H1 (cell line): ENCODE results near the gene POLR2A. TPM values are rescaled to one million over a fixed set of nuclear protein-coding genes. Genes with fewer than 3 reads are reported as not detected.
A peak's percentile ranks its signal among the peaks of the same experiment; 100 is the strongest.

Source experiments
- CTCF ChIA-PET: fragments of 300-600 bp; sonication (Branson Sonifier 250); formaldehyde crosslinking; loops from one replicate; lab custom pipeline; 2021; ENCODE audit not compliant: partially characterized antibody; lab: Charles Lee
- POLR2A ChIA-PET: fragments of 300-600 bp; sonication (Branson Sonifier 250); formaldehyde crosslinking; loops from one replicate; lab custom pipeline; 2021; ENCODE audit warnings: inconsistent platforms; ENCODE audit not compliant: partially characterized antibody; lab: Charles Lee
- DNase-seq, 2 experiments: peaks; one replicate each; pipeline versions ENCODE4 v3.0.0 to v3.0.0-alpha.2; 2010 to 2022; ENCODE audit warnings: low spot score in 2 of 2, low read depth in 1 of 2, mixed read lengths in 1 of 2
- FAIRE-seq: peaks from 2 replicates; lab custom pipeline; 2011; peaks lifted over from hg19 to GRCh38; lab: Jason Lieb, UNC
- H2AFZ ChIP-seq: 2 replicates; pipeline ENCODE4 v1.8.1; 2012; ENCODE audit warnings: low read length, inconsistent platforms
- H2AK5ac ChIP-seq: 2 replicates; pipeline ENCODE4 v1.6.1; 2013; ENCODE audit warnings: low read depth, low read length
- H2BK120ac ChIP-seq: replicated peaks from 2 replicates; pipeline ENCODE3; 2013; ENCODE audit warnings: low read depth, low read length, inconsistent platforms
- H2BK12ac ChIP-seq: 2 replicates; pipeline ENCODE4 v1.6.1; 2013; ENCODE audit warnings: low read depth, low read length
- H2BK15ac ChIP-seq: 2 replicates; pipeline ENCODE4 v1.6.1; 2013; ENCODE audit warnings: low read length
- H2BK20ac ChIP-seq: 2 replicates; pipeline ENCODE4 v1.6.1; 2013; ENCODE audit warnings: low read length
- H2BK5ac ChIP-seq: 2 replicates; pipeline ENCODE4 v1.6.1; 2013; ENCODE audit warnings: low read depth, low read length
- H3K14ac ChIP-seq: 2 replicates; pipeline ENCODE4 v1.6.1; 2013; ENCODE audit warnings: inconsistent platforms; ENCODE audit not compliant: insufficient read length
- H3K18ac ChIP-seq: 2 replicates; pipeline ENCODE4 v1.6.1; 2013; ENCODE audit warnings: low read length; ENCODE audit errors: extremely low read depth
- H3K23ac ChIP-seq: 2 replicates; pipeline ENCODE4 v1.6.1; 2013; ENCODE audit warnings: inconsistent platforms; ENCODE audit not compliant: insufficient read length
- H3K23me2 ChIP-seq: 2 replicates; pipeline ENCODE4 v1.6.1; 2013; ENCODE audit warnings: low read depth, low read length
- H3K27ac ChIP-seq: 2 replicates; pipeline ENCODE4 v1.6.1; 2011; ENCODE audit warnings: low read depth, low read length, inconsistent platforms
- H3K27me3 ChIP-seq, 4 experiments: replicated peaks in 1 of 4; 1 replicate in 1 of 4; 2 replicates in 3 of 4; pipeline versions ENCODE4 v1.6.1 to v1.8.1; 2011 to 2013; ENCODE audit warnings: low read length in 3 of 4, mild to moderate bottlenecking in 3 of 4, inconsistent platforms in 2 of 4, mixed read lengths in 2 of 4, moderate library complexity in 1 of 4; ENCODE audit not compliant: control insufficient read depth in 3 of 4, insufficient read depth in 3 of 4; ENCODE audit errors: extremely low read depth in 1 of 4
- H3K36me3 ChIP-seq, 4 experiments: 2 replicates each; pipeline versions ENCODE4 v1.6.1 to v1.8.1; 2011 to 2013; ENCODE audit warnings: mild to moderate bottlenecking in 4 of 4, low read length in 3 of 4, moderate library complexity in 2 of 4, control low read depth in 1 of 4, inconsistent platforms in 1 of 4; ENCODE audit not compliant: insufficient read depth in 4 of 4, control insufficient read depth in 2 of 4
- H3K4ac ChIP-seq: replicated peaks from 2 replicates; pipeline ENCODE3; 2013; ENCODE audit warnings: low read length, low read depth, mixed read lengths, inconsistent platforms; ENCODE audit not compliant: insufficient read length
- H3K4me1 ChIP-seq, 4 experiments: replicated peaks in 1 of 4; 1 replicate in 1 of 4; 2 replicates in 3 of 4; pipeline versions ENCODE4 v1.6.1 to v1.8.1; 2011 to 2013; ENCODE audit warnings: low read length in 3 of 4, inconsistent platforms in 2 of 4, mixed read lengths in 1 of 4; ENCODE audit not compliant: insufficient read depth in 4 of 4, control insufficient read depth in 3 of 4
- H3K4me2 ChIP-seq, 2 experiments: 2 replicates each; pipeline versions ENCODE4 v1.6.1 to v1.8.1; 2011 to 2013; ENCODE audit warnings: low read depth in 2 of 2, low read length in 2 of 2, control low read depth in 1 of 2, inconsistent platforms in 1 of 2, mild to moderate bottlenecking in 1 of 2; ENCODE audit not compliant: insufficient read depth in 1 of 2
- H3K4me3 ChIP-seq, 4 experiments: fragments of 200-600, 300-600 bp in 1 of 4; sonication (generic), shearing (Covaris generic), sonication (Bioruptor Twin) in 1 of 4; 2 replicates each; pipeline versions ENCODE4 v1.5.1 to v1.8.1; 2011 to 2016; ENCODE audit warnings: low read length in 4 of 4, low read depth in 3 of 4, control low read depth in 2 of 4, inconsistent platforms in 2 of 4, mild to moderate bottlenecking in 2 of 4, mixed read lengths in 1 of 4, moderate library complexity in 1 of 4; ENCODE audit not compliant: insufficient read depth in 2 of 4; ENCODE audit errors: extremely low read depth in 1 of 4
- H3K56ac ChIP-seq: replicated peaks from 2 replicates; pipeline ENCODE3; 2013; ENCODE audit warnings: low read depth, mild to moderate bottlenecking, mixed read lengths, low read length, inconsistent platforms; ENCODE audit not compliant: insufficient read length
- H3K79me1 ChIP-seq: 2 replicates; pipeline ENCODE4 v1.6.1; 2013; ENCODE audit warnings: low read depth, low read length, control low read depth
- H3K79me2 ChIP-seq, 2 experiments: 2 replicates each; pipeline versions ENCODE4 v1.6.1 to v1.8.1; 2012 to 2013; ENCODE audit warnings: low read length in 2 of 2, mild to moderate bottlenecking in 2 of 2, inconsistent platforms in 1 of 2; ENCODE audit not compliant: insufficient read depth in 2 of 2, control insufficient read depth in 1 of 2
- H3K9ac ChIP-seq, 4 experiments: replicated peaks in 1 of 4; 1 replicate in 1 of 4; 2 replicates in 3 of 4; pipeline versions ENCODE4 v1.6.1 to v1.8.1; 2011 to 2013; ENCODE audit warnings: low read depth in 3 of 4, low read length in 3 of 4, control low read depth in 2 of 4, mild to moderate bottlenecking in 2 of 4, moderate library complexity in 2 of 4, inconsistent platforms in 1 of 4; ENCODE audit errors: extremely low read depth in 1 of 4
- H3K9me3 ChIP-seq, 2 experiments: 2 replicates each; pipeline versions ENCODE4 v1.6.1 to v1.8.1; 2012 to 2013; ENCODE audit warnings: mild to moderate bottlenecking in 2 of 2, moderate library complexity in 2 of 2, control low read depth in 1 of 2, inconsistent platforms in 1 of 2, low read depth in 1 of 2, low read length in 1 of 2, mixed read lengths in 1 of 2; ENCODE audit not compliant: insufficient read depth in 2 of 2
- H4K20me1 ChIP-seq, 2 experiments: replicated peaks in 1 of 2; 2 replicates each; pipeline versions ENCODE3 to v1.8.1; 2011 to 2013; ENCODE audit warnings: inconsistent platforms in 2 of 2, low read length in 2 of 2, mild to moderate bottlenecking in 1 of 2; ENCODE audit not compliant: insufficient read depth in 2 of 2, control insufficient read depth in 1 of 2
- H4K5ac ChIP-seq: 2 replicates; pipeline ENCODE4 v1.6.1; 2013; ENCODE audit warnings: low read length, low read depth, mixed read lengths, inconsistent platforms; ENCODE audit not compliant: insufficient read length
- H4K8ac ChIP-seq: 2 replicates; pipeline ENCODE4 v1.8.0; 2013; ENCODE audit warnings: mild to moderate bottlenecking, moderate library complexity, low read length, inconsistent platforms; ENCODE audit not compliant: insufficient read depth; ENCODE audit errors: extremely low read depth
- H4K91ac ChIP-seq: replicated peaks from 2 replicates; pipeline ENCODE3; 2013; ENCODE audit warnings: low read length, mixed read lengths, inconsistent platforms; ENCODE audit not compliant: insufficient read length
- POLR2AphosphoS5 ChIP-seq: IDR thresholded peaks from 2 replicates; pipeline ENCODE4 v1.6.1; 2011; ENCODE audit warnings: low read depth, low read length
- SIRT6 ChIP-seq: IDR thresholded peaks from one replicate; pipeline ENCODE4 v1.7.1; 2012; ENCODE audit warnings: low read length, inconsistent platforms
- WGBS, 2 experiments: shearing (Covaris generic) in 1 of 2; methylation state at CpG; one replicate each; pipeline versions ENCODE4 v1.1.6 to v1.1.7; 2013 to 2015; ENCODE audit warnings: low lambda C conversion rate in 2 of 2, mixed read lengths in 2 of 2, inconsistent platforms in 1 of 2, low coverage in 1 of 2, missing lambda C conversion rate in 1 of 2; ENCODE audit not compliant: insufficient replicate concordance in 2 of 2, insufficient coverage in 1 of 2, insufficient read length in 1 of 2; ENCODE audit errors: extremely low coverage in 1 of 2, missing lambda C conversion rate in 1 of 2; 5-methylcytosine and 5-hydroxymethylcytosine counted together
- polyA plus RNA-seq, 7 experiments: library from polyadenylated mRNA; depleted of rRNA in 3 of 7; stranded (reverse) in 5 of 7; unstranded in 2 of 7; fragments of >200 nt in 5 of 7; fragments of 200-250 nt in 2 of 7; gene quantifications; 1 replicate in 5 of 7; 2 replicates in 1 of 7; 4 replicates in 1 of 7; pipeline versions ENCODE4 v1.2.1 to v1.2.3, GENCODE V29; 2011 to 2013; ENCODE audit warnings: missing spikeins in 2 of 7, mixed read lengths in 2 of 7
- total RNA-seq: library from RNA; stranded (reverse); fragmentation: NEBNext Ultra II Directional; extraction: Animal tissue kit (Norgen Biotek cat#: 25700); gene quantifications from 2 replicates; pipeline ENCODE4 v1.2.1, GENCODE V29; 2021

Gene POLR2A
- total and polyA plus RNA-seq, 2 of the 8 experiments (the other 6 are each of a cell fraction or from before 2014, with no cell fraction given), result 26.8 to 150 TPM

DNA sequence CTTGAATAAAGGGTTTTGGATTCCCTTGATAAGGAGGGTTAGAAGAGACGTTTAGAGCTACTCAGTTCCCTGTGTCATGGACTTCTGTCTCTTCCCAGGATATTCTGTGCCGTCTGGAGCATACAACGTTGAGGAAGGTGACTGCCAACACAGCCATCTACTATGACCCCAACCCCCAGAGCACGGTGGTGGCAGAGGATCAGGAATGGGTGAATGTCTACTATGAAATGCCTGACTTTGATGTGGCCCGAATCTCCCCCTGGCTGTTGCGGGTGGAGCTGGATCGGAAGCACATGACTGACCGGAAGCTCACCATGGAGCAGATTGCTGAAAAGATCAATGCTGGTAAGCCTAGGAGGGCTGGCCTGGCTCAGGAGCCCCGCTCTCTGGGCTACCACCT is 24.7 kb downstream of the POLR2A start:
- Histone ChIP-seq H4K20me1 (peaks cover 0 to 16% of the 10 kb centered on the region in 2 experiments), H4K5ac (no peak overlapping the region), H3K4me3 (no peak overlapping the region), H3K9me3 (no peaks in the 10 kb centered on the region; a peak in 1 of 4 replicates), H2BK120ac (no peak overlapping the region), H3K27me3 (no peaks in the 10 kb centered on the region), H3K18ac (no peak overlapping the region), H2BK12ac (no peak overlapping the region), H3K4me2 (no peak overlapping the region), H3K23ac (no peak overlapping the region), H3K4me1 (no peaks in the 10 kb centered on the region), H3K14ac (no peak overlapping the region), H3K79me1 (no peaks in the 10 kb centered on the region), H3K4ac (no peak overlapping the region), H3K79me2 (no peaks in the 10 kb centered on the region), H4K91ac (no peak overlapping the region), H2AK5ac (no peak overlapping the region), H2AFZ (no peak overlapping the region), H3K23me2 (peaks cover 5% of the 10 kb centered on the region; the same call in 1 of the 2 replicates), H3K27ac (no peak overlapping the region), H3K36me3 (peaks cover 34 to 90% (median 70%) of the 10 kb centered on the region in 4 experiments), H3K56ac (no peak overlapping the region), H4K8ac (no peak overlapping the region; the same call in 1 of the 2 replicates), H3K9ac (no peak overlapping the region), H2BK20ac (no peak overlapping the region), H2BK15ac (no peak overlapping the region), H2BK5ac (no peak overlapping the region)
- ChIA-PET CTCF (interaction anchor here (0.6 to 2.3 kb wide), 13 partner anchors 9 to 245 kb away, joined by 3 to 10 read pairs (median 3); partner anchors contain the start of genes SENP3 and TMEM102), POLR2A (interaction anchor here (0.6 to 3.8 kb wide), 7 partner anchors 10 to 92 kb away, joined by 3 to 21 read pairs (median 4); partner anchors contain the start of genes POLR2A and SENP3)
- FAIRE-seq (no peak), DNase-seq (no peak)
- TF ChIP-seq SIRT6 (no peak), POLR2AphosphoS5 (0 out of 2 replicates have a peak, but pooled peaks have one; percentile 32)
- 88% methylated on average over 9 of the region's 9 CpGs; no CpG with 5 or more reads in 1 of the 2 experiments for WGBS, 2 experiments
